CD4-positive, alpha-beta T cell treated with Interleukin-17A for 1 hour (primary cell): ENCODE results near the gene VGLL4.
"Not testable (repeated sequence)": the region's sequence is repeated elsewhere in the genome, so short reads cannot be mapped to it uniquely, and the experiment has no call there.

Experiments
- DNase-seq: peaks from one replicate; pipeline ENCODE4 v3.0.0-alpha.2; 2020

VGLL4 gene

GRCh38 chr3:11546657-11547302 lies 96.9 kb downstream of the VGLL4 start:
- DNase-seq, result no peak

GRCh38 chr3:11545186-11545851 lies 98.4 kb downstream of the VGLL4 start:
- DNase-seq, result no peak

DNA sequence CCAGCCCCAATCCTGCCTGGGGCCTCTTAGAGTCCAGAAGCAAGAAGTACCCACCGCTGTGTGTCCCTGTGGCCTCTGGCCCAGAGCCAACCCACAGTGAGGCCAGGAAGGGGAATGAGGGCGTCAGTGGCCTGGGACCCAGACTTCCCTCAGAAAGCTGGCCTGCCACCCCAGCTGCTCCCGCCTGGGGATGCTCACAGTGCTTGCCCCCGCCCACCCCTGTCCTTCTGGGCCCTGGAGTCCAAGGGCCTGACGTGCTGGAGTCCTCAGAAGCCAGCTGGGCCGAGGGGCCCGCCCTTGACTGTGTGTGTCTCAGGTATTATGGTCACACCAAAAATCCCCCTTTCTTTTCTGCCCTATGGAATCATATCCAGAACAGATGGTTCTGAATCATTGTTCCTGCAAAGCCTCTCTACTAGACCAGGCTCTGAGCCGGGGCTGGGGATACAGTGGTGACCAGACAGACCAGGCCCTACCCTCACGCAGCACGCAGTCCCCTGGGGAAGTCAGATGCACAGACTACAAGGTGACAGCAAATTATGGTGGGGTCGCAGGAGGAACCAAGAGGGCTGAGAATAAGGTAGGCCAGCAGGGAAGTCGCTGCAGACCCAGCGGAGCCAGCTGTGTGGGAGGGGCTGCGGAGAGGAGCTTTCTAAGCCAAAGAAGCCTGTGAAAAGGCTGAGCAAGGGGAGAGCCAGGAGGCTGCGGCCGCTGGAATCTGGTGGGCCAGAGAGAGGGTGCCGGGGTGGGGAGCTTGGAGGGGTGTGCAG lies 99.1 kb downstream of the VGLL4 start:
- no peak for DNase-seq

DNA sequence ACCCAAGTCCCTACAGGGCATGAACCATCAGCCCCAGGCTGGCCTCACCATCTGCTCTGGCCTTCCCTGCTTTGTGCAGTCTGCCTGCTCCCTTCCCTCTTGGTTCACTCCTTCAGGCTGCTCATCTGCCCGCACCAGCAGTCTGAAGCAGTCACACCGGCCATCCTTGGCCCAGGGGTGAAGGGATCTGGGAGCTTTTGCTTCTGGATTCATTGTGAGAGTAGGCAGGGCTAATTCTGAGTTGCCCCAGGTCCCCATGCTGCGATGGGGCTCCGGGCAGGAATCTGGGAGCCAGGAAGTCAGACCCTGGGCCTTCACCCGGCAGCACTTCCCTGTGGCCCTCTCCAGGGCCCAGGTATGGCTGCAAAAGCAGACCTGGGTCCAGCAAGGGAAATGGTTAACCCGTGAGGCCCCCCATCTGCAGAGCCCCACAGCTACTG lies 99.7 kb downstream of the VGLL4 start:
- DNase-seq, result no peak

DNA sequence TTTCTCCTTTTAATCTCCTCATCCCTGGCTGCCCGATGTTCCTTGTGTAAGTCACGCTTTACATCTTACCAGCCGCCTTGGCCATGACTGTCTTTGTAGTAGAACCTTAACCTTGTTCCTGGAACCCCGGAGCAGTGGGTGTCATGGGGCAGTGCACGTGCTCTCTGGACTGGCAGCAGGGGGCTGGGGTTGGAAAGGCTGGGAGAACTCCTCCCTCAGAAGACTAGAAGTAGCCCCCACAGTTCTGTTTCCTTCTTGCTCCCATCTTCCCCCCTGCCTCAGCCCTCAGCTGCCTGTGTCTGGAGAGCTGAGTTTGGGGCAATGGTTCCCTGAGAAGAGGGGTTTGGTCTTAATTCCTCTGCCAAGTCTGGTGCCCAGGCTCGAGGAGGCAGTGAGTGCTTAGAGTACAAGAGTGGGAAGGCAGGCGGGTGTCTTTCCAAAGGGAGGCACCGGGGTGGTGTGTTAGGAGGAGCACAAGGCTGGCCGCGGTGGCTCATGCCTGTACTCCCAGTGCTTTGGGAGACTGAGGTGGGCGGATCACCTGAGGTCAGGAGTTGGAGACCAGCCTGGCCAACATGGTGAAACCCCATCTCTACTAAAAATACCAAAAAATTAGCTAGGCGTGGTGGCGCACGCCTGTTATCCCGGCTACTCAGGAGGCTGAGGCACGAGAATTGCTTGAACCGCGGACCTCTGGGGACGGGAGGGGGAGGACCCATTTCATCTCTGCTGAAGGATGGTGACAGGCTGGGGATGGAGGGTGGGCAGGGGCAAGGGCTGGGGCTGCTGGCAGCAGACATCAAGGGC lies 100.4 kb downstream of the VGLL4 start:
- no peak for DNase-seq

DNA sequence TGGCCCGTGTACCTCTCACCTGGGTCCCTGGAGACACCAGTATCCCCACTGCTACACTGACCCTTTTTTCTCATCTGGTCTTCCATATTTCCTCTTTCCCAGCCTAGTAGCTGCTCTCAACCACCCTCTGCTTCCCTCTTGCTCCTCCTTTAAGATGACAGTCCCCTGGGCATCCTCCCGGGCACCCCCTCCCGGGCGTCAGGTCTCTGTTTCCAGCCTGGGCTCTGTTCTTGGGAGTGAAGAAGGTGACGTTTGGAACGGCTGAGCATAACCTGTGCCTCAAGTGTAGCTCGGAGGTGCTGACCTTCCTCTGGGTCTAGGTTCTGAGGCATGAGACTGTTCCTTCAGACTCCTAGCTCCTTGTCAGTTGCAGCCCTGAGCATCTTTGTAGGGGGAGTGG lies 101.2 kb downstream of the VGLL4 start:
- DNase-seq, result no peak

DNA sequence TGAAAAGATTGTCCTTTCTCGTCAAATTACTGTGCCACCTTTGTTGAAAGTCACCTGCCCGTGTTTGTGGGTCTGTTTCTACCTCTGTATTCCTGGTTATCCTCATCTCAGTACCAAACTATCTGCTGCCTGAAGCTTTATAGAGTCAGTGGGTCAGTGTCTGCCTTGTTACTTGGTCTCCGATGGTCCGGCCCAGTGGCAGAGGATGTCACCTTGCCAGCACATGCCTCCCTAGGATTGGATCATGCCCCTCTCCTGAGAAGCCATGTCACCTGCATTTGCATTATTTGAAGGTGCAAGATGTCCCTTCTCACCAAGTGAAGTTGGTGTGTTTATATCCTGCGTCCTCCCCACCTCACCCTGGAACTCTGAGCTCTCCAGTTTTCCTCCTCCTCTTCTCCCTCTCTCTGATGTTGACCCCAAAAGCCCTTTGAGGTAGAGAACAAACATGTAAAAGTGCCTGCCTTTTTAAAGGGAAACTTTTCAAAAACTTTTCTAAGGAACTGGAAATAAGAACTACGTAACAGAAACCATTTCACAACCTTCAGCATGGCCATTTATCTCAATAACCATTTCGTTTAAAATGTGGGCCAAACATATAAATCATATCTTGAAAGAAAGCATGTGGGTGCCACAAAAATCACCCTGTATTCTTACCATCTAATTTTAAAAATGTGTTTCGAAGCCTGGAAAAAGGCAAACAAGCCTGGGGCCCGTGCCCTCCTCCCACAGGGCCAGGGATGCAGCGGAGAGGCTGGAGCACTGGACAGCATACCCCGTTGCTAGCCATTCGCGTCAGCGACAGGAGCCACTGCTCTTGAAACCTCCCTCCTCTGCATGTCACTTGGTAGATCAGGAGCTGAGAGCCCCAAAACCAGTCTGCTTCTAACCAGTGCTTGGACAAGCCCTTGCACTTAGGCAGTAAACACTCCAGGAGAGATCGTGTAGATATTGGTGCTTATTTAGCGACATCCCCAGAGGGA lies 102.1 kb downstream of the VGLL4 start:
- DNase-seq, result no peak

DNA sequence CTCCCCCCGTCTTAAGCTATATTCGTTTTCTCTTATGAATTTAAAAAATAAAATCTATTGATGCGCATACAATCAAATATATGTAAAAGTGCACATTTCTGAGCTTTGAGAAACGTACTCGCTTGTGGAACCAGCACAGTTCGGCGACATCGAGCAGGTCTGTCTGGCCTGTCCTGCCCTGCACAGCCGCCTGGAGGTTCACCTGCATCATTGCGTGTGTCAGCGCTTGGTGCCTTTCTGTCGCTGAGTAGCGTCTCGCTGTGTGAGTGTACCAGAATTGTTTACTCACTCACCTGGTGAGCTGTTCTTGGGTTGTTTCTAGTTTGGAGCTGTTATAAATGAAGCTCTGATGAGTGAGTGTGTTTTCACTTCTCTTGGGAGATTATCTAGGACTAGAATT lies 104.0 kb downstream of the VGLL4 start:
- DNase-seq, result no peak

DNA sequence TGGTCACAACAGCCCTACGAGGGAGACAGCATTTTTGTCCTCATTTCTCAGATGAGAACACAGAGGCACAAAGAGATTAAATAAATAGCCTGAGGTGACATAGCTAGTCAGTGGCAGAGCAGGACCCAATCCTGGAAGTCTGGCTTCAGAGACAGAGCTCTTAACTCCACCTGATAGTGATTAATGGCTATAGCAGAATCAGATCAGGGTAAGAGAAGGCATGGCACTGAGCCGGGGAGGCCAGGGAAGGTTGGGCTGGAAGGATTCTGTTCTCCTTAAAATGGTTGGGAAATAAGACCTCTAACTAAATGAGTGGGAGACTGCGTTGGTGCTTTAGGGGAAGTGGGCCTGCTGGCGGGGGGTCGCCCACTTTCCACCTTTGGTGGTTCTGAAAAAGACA lies 104.5 kb downstream of the VGLL4 start:
- DNase-seq, result no peak

DNA sequence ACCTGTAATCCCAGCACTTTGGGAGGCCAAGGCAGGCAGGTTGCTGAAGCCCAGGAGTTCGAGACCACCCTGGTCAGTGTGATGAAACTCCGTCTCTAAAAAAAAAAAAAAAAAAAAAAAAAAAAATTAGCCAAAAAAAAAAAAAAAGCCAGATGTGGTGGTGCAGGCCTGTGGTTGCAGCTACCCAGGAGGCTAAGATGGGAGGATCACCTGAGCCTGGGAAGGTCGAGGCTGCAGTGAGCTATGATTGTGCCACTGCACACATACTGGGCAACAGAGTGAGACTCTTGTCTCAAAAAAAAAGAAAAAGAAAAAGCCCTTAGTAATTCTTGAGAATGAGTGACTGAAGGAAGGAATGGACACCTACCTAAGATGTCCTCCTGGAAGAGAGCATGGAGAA lies 105.1 kb downstream of the VGLL4 start:
- no peak for DNase-seq

GRCh38 chr3:11536936-11537612 lies 106.6 kb downstream of the VGLL4 start:
- DNase-seq, result no peak

DNA sequence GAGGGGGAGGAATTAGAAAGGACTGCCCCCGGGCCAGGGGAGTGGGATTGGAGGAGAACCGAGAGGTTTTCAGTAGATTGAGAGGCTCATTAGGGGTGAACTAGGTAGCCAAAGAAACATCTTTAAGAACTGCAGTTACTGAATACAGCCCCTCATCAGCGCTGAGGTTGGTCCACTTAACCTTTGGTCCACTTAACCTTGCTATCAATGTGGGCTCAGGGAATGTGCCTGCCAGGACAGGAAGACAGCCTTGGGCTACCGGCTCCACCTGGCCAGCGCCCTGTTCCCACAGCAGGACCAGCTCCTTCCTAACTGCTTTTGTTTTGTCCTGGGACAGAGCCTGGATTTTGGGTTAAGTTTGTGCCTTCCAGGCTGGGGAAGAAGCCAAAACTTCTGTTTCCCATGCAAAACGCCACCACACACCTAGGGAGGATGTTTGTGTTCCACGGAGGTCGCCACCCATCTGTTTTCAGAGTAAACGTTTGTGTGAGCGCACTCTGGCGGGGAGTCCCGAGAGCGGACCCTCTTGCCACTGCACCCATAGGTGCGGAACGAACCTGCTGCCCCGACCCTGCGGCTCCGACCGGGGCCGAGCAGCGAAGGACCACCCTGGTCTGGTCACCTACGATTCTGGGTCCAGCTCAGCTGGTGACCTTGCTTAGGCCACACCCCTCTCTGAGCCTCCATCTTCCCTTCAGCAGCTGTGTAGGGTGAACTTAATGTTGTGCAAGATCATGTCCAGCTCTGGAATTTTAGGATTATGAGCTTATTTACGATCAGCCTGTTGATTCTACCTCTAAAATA lies 107.4 kb downstream of the VGLL4 start:
- DNase-seq, result no peak

DNA sequence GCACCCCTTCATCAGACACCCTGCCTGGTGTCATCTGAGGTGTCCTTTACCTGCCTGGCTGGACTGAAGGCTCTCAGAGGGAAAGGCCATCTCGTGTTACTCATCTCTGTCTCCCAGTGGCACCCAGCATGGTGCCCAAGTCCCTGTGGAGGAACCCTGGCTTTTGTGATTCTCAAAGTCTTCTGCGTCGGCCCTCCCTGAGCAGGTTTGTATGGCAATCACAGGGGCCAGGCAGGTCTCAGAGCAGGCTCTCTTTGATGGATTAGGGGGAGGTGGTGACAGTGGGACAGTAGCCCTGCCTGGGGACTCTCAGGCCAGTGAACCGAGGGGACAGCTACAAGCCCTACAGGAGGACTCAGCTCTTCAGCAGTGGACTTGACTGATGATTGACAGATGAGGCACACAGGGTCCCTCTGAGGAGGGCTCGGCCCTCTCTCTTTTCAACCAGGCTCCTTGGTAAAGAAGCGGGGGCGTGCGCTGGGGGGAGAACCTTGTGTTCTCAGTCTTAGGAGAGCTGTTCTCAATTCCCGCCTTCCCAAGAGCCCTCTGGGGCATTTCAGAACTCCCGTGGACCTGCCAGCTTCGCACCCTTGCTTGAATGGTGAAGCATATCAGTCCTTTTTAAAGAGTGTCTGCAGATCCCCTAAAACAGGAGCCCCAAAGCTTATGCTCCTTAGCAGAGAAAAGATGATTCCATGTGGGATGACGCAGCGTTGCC lies 108.3 kb downstream of the VGLL4 start:
- DNase-seq, result no peak

DNA sequence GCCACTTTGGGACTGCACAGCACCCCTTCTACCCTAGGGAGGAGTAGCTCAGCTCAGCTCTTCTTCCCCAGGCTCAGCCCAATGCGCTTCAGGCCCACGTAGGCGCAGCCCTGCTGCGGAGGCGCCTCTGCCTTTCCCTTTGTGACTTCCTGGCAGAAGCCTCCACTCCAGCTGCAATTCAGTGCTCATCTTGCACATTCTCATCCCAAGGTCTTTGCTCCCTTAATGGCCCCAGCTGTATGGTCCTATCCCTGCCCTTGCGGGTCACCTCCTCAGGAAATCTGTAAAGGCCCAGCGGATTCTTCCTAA lies 109.0 kb downstream of the VGLL4 start:
- no peak for DNase-seq

DNA sequence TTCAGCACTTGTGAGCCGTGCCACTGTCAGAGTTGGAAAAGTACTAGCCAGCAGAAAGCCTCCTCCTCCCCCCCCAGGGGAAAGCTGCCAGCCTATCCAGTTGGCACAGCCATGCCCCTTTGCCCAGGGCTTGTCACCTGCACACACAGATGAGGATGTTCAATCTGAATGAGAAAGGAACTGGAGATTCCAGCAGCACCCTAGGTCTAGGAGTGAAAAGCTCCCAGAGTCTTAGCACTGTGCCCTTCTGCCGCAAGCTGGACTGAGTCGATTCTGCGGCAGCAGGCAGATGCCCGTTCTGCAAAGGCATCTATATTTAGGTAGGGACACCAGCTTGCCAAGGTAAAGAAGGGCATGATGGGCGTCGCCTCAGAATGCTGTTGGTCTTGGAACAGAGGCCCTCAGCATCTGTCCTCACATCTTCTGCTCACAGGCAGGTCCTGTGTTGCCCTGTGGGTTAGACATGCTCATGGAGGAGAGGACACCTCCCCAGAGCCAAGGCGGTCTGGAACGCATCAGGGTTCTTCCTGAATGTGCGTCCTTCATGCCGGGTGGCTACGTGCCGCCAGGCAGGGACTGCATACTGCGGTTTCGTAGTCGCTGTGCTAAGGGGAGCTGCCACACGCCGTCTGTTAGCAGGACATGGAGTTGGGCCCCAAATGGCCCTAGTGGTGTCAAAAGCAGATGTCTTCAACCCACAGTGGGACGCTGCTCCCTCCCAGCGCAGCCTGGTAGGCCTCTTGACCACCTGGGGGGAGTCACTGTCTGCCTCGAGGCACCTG lies 109.5 kb downstream of the VGLL4 start:
- DNase-seq, result no peak

DNA sequence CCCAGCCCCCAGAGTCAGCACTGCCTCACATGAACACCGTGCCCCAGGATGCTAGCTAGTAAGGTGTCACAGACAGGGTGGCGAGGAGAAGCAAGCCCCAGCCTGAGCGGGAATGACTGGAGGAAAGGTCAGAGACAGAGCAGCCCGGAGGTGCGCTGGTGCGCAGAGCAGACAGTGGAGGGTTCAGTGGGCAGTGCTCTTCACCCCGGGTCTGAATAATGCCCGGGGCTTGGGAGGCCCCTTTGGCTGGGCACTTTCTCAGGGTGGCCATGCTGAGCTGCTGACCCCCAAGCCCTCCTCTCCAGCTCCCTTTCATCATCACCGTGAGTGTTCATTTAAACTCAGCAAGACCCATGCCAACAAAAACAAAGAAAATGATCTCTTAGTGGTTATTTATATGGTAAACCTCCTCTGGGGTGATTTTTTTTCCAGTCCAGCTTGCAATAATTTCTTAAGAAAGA lies 110.8 kb downstream of the VGLL4 start:
- no peak for DNase-seq

DNA sequence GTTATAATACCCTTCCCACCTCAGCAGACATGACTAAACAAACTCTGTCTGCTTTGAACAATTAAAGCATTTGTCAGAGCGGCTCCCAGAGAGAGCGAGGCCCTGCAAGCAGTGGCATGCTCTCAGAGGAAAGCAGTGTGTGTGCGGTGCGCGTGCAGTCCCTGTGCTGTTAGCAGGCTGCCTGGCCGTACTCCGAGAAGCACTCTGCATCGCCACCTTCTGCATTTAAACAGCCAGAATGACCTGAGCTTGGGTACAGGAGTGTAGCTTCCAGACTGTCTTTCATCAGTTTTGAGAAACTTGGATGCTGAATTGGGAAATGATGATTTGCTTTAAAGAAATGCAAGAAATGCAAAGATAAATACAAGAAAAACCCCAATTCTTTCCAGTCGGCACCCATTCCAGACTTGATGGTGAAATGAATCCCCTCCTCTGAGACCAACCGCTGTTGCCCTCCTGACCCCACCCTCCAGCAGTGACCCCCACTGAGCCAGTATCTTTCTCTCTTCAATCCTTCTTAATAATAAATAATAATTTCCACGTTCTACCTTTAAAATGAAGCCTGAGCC lies 113.5 kb downstream of the VGLL4 start:
- DNase-seq, result no peak

GRCh38 chr3:11529281-11529680 lies 114.4 kb downstream of the VGLL4 start:
- no peak for DNase-seq

DNA sequence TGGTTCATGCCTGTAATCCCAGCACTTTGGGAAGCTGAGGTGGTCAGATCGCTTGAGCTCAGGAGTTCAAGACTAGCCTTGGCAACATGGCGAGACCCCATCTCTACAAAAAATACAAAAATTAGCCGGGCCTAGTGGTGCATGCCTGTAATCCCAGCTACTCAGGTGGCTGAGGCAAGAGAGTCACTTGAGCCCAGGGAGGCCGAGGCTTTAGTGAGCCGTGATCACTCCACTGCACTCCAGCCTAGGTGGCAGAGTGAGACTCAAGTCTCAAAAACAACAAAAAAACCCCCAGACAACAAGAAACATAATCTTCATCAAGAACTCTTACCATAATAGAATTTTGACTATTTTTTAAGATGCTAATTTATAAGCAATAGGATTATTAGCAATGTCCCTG lies 117.6 kb downstream of the VGLL4 start:
- not testable (repeated sequence) for DNase-seq
